Head of caudate nucleus (tissue), 42 donors: Measurements from ENCODE around the gene ZNF618.

Experiments
- DNase-seq, 42 donors: peaks; one replicate each; pipeline versions ENCODE4 v3.0.0 to v3.0.0-alpha.2; 2020 to 2021; ENCODE audit warnings: mixed read lengths in 7 of 42
- intact Hi-C: fragments of 100-400 bp; cut with DNase I; formaldehyde crosslinking; loops from one replicate; pipeline ENCODE4 v1.15.0; 2022

ZNF618 gene

GRCh38 chr9:113947941-113948340 is 71.8 kb downstream of the ZNF618 start:
- intact Hi-C loops = no loop called here
- DNase-seq = peak in 2 of 42 donors; percentile 15 to 17

GRCh38 chr9:113948891-113949570 is 72.9 kb downstream of the ZNF618 start:
- DNase-seq = peak in 2 of 42 donors; percentile 21 to 33
- intact Hi-C loops = no loop called here

DNA sequence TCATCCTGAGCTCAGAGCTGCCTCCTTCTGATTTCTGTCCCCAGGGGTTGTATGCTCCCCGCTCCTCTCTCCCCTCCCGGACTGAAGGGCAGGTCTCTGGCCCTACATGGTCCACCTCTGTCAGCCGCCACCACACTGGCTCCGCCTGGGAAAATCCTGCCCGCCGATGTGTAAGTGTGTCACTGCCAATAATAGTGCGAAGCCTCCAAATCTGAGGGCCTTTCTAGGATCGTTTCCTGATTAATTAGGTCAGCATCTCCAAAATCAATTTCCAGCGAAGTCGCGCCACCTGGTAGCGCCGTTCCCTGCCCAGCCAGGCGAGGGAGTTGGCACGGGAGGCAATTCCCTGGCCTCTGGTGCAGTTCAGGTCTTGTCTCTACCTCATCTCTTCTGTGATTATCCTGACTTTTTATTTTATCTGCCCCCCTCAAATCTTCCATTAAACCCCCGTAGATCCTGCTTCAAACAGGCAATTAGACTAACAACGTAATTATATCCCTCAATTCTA is 73.5 kb downstream of the ZNF618 start:
- intact Hi-C loops = no loop called here
- peak in 2 of 42 donors; percentile 24 to 25 for DNase-seq

DNA sequence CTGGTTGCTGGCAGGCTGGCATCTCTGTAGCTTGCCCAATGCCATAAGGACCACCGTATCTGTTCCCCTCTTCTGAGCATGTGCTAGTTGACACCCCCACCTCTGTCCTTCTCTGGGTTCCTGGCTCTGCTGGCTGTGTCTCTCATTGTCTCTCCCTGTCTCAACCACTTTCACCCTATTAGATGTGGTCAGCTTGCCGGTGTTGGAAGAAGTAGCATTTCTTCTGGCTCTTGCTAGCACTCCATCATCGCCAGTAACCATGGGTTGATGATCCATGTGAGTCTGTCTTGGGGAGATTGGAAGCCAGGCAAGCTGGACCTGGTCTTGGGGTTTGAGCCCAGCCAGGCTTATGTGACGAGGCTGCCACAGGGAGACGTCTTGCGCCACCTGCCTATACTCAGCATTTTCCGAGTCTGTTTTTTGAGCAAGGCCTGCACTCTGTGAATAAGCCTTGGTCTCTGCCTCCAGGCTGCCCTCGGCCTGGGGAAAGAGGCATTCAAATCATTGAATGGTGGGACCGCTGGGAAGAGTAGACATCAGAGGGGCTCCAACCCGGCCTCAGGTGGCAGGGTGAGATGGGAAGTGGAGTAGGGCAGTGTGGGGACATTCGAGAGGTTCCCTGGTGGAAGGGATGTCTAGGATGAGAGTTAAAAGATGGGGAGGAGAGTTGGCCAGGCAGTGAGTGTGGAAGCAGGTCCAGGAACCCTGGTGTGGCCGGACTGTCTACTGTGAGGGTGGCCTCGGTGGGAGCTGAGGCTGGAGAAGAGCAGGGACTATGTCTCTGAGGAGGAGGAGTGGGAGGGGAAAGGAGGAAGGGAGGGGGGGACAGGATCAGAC is 74.3 kb downstream of the ZNF618 start:
- DNase-seq = peak in 1 of 42 donors; percentile 28
- intact Hi-C loops = no loop called here

- DNase-seq = no peak
- intact Hi-C loops = no loop called here
These were observed 74.9 kb downstream of the ZNF618 start for GRCh38 chr9:113951032-113951372.

- intact Hi-C loops = no loop called here
- no peak for DNase-seq
These were observed 76.6 kb downstream of the ZNF618 start for GRCh38 chr9:113952676-113953075.

- no peak for DNase-seq
- intact Hi-C loops = no loop called here
These were observed 77.4 kb downstream of the ZNF618 start for GRCh38 chr9:113953531-113953930.

- intact Hi-C loops = no loop called here
- no peak for DNase-seq
These were observed 78.5 kb downstream of the ZNF618 start for GRCh38 chr9:113954591-113954990.

GRCh38 chr9:113955076-113955752 is 79.1 kb downstream of the ZNF618 start:
- DNase-seq = peak in 1 of 42 donors; percentile 1
- intact Hi-C loops = no loop called here

DNA sequence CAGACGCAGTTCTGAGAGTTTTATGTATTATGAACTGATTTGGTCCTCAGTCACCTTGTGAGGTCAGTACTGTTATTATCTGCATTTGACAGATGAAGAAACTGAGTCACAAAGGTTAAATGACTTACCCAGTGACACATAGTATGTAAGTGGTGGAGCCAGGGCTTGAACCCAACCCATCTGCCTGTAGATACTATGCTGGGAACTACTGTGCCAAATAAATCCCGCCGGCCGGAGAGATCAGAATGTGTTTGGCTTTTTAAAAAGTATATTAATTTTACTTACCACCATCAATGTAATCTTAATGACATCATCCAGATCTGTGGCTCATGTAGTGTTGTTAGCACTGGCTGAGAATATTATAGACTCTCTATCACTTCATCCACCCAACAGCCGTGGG is 80.8 kb downstream of the ZNF618 start:
- DNase-seq = peak in 1 of 42 donors; percentile 26
- intact Hi-C loops = no loop called here

- peak in 2 of 42 donors; percentile 3 to 22 for DNase-seq
- intact Hi-C loops = no loop called here
These were observed 81.2 kb downstream of the ZNF618 start for GRCh38 chr9:113957351-113957750.

DNA sequence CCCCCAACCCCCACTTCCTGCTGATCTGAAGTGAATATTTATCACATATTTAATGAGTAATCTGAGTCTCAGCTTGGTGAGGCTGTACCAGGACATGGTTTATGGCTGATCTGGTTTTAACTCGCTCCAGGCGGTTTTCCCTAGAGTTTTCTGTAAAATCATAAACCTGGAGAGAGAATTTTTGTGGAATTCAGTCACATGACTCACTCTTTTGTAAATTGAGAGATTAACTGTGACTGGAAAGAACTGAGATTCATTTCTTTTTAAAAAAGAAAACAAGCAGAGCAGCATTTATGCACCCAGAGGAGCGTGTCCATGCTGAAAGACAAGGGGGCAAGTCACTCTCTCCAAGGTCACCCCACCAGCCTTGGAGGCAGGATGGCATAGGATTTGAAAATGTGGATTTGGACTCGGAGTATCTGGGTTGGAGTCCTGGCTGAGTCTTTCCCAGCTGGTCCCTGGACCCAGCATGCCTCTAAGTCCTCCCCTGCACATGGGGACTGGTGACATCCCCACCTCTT is 81.8 kb downstream of the ZNF618 start:
- intact Hi-C loops = no loop called here
- DNase-seq = no peak

DNA sequence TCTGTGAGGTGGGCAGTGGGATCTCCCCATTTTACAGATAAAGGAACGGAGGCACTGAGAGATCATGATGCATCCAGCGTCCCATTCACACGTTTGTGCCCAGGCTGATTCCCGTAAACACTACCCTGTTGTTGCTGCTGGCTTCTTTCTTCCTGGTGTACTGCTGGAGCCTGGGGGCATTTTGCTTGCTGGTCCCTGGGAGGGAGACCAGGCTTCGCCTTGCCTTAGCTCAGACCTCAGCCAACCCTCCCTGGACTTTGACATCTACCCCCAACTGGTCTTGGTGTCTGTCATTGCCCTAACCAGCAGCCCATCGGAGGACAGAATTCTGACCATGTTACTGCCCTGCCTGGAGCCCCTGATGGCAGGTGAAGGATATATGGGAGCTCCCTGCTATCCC is 82.4 kb downstream of the ZNF618 start:
- DNase-seq = peak in 1 of 42 donors; percentile 20

DNA sequence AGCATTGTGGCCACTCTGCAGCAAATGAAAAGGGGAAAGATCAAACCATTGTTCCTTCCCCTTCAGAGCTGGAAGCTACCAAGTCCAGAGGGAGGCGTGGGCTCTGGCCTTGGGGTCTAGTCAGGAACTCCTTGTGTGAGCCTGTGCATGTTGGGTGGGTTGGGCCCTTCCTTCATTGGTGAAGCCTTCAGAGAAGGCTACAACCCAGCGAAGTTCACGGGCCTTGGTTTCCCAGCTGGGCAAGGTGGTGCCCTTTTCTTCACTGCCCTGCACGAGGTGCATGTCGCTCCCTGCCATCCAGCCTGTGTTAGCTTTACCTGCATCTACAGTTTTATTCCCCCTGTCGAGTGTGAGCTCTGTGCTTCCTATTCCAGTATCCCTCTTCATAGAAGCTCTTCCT is 84.7 kb downstream of the ZNF618 start:
- DNase-seq = peak in 2 of 42 donors; percentile 24 to 33
- intact Hi-C loops = no loop called here

More for the DNA sequence above, 82.4 kb downstream of the ZNF618 start:
- intact Hi-C loops = no loop called here

- peak in 2 of 42 donors; percentile 5 to 13 for DNase-seq
- intact Hi-C loops = no loop called here
These were observed 86.3 kb downstream of the ZNF618 start for GRCh38 chr9:113962396-113962795.

GRCh38 chr9:113963017-113963620 is 87.0 kb downstream of the ZNF618 start:
- peak in 39 of 42 donors; percentile 13 to 78 (median 50) for DNase-seq
- intact Hi-C loops = no loop called here

DNA sequence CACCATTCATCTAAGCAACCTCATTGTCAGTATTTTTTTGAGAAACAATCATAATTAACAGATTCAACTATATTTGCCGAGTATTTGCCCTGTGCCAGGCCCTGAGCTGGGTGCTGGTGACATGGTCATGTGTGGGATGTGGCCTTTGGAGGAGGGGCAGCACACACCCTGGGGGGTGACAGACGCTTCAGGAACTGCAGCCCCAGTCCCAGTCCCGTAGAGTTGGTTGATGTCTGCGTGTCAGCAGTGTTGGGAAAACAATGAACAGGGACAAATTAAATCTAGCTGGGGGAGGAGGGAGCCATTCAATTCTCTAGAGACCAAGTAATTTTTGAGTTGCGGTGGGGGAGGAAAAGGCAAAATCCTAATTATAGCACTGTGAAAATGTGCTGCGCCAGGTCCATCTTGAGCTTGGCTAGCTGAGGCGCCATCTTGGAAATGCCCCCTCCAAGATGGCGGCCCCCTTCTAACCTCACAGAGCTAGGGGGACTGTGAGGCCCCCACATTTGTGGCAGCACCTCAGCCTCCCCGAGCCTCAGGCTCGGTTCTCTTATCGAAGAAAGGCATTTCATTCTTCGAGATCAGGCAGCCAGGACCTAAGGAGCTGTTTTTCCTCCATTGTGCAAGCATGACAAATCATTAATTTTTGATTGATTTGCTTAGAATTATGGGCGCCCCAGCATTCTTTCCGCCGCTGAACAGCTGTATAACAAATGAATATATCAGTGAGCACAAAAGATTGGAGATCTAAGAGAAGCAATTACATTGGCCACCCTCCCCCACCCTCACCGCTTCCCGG is 87.8 kb downstream of the ZNF618 start:
- intact Hi-C loops = no loop called here
- peak in 4 of 42 donors; percentile 15 to 32 (median 20) for DNase-seq

DNA sequence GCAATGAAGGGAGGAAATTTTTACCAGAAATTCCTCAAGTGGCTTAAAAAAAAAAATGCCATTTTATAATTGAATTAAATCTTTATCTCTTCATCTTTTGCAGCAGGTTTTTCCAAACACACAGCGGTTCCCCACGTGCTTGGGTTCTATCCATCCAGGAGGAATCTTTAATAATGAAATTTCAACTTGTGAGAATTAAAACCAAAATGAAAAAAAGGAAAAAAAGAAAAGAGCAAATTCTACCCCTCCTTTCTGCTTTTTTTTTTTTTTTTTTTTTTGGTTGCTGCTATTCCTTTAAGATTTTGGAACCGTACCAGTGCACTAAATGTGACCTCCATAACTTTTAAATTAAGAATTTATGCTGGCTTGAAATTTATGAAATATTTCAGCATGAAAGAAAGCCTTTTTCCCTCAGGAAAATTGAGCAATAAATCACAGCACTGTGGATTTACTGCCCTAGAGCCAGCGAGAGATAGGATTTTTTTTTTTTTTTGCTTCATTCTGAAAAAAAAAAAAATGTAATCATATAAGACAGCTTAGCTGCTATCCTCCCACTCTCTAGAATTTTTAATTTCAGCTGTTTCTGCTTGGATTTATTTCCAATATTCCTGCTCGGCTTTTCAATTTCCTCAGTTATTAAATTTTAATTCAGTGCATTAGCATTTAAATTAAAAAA is 88.5 kb downstream of the ZNF618 start:
- intact Hi-C loops = no loop called here
- peak in 2 of 42 donors; percentile 30 to 38 for DNase-seq
